Thoracic aorta (tissue), 2 donors: ENCODE data around the gene RASAL1. TPM values are rescaled to one million over a fixed set of nuclear protein-coding genes. Genes with fewer than 3 reads are reported as not detected.

Source experiments
- ATAC-seq: fragments of 150-250 bp; one replicate; pipeline ENCODE4 v1.8.0; 2017; ENCODE audit warnings: low read depth; ENCODE audit not compliant: insufficient number of reproducible peaks, low FRiP score
- DNase-seq: peaks from one replicate; pipeline ENCODE4 v3.0.0-alpha.2; 2020; ENCODE audit warnings: low spot score
- H3K27ac ChIP-seq, 2 donors: fragments of 200-600 bp; sonication (generic); 1 replicate in 1 of 2; 2 replicates in 1 of 2; pipeline ENCODE4 v1.5.1; 2016; ENCODE audit warnings: mild to moderate bottlenecking in 2 of 2, moderate library complexity in 2 of 2
- H3K27me3 ChIP-seq: fragments of 200-600 bp; sonication (generic); replicated peaks from 2 replicates; pipeline ENCODE4 v1.6.0; 2016; ENCODE audit warnings: mild to moderate bottlenecking; ENCODE audit not compliant: insufficient read depth
- H3K36me3 ChIP-seq: fragments of 200-600 bp; sonication (generic); one replicate; pipeline ENCODE4 v1.5.1; 2016
- H3K4me1 ChIP-seq, 2 donors: fragments of 200-600 bp; sonication (generic); 1 replicate in 1 of 2; 2 replicates in 1 of 2; pipeline versions ENCODE4 v1.5.1 to v1.6.0; 2016; ENCODE audit warnings: low read depth in 2 of 2, mild to moderate bottlenecking in 1 of 2; ENCODE audit not compliant: control insufficient read depth in 1 of 2
- H3K4me3 ChIP-seq: fragments of 200-600 bp; sonication (generic); 2 replicates; pipeline ENCODE4 v1.5.1; 2016; ENCODE audit warnings: mild to moderate bottlenecking
- H3K9me3 ChIP-seq: fragments of 200-600 bp; sonication (generic); 2 replicates; pipeline ENCODE4 v1.5.1; 2016
- total RNA-seq, 2 donors: library from RNA; depleted of rRNA; stranded (reverse); fragments of >200 nt; gene quantifications; one replicate each; pipeline versions ENCODE4 v1.1.0 to v1.2.3, GENCODE V29; 2016
- TF ChIP-seq, protein P1 (sequence below): fragments of 200-600 bp; sonication (generic); IDR thresholded peaks from one replicate; pipeline ENCODE4 v1.5.1; 2019; ENCODE audit warnings: antibody characterized with exemption

Gene RASAL1
- total RNA-seq, 2 donors from 2014 or later = 2.0 TPM; not detected in 1

DNA sequence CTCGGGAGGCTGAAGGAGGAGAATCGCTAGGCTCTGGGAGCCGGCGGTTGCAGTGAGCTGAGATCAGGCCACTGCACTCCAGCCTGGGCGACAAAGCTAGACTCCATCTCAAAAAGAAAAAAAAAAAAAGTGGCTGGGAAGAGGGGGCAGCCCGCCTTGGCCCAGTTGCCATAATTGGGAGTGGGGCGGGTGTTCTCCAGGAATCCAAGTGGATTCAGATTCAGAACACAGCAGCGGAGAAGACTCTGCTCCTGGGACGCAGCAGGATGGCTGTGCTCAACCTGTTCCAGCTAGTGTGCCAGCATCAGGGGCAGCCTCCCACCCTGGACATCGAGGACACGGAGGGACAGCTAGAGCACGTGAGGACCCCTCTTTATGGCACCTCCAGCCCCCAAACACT lies 19.5 kb upstream of the RASAL1 start:
- H3K36me3 ChIP-seq = peaks cover 22% of the 10 kb centered on the region
- H3K4me1 ChIP-seq = peaks cover 9 to 24% of the 10 kb centered on the region in 2 donors
- ATAC-seq (no peak), DNase-seq (no peak)
- TF ChIP-seq, protein P1, sequence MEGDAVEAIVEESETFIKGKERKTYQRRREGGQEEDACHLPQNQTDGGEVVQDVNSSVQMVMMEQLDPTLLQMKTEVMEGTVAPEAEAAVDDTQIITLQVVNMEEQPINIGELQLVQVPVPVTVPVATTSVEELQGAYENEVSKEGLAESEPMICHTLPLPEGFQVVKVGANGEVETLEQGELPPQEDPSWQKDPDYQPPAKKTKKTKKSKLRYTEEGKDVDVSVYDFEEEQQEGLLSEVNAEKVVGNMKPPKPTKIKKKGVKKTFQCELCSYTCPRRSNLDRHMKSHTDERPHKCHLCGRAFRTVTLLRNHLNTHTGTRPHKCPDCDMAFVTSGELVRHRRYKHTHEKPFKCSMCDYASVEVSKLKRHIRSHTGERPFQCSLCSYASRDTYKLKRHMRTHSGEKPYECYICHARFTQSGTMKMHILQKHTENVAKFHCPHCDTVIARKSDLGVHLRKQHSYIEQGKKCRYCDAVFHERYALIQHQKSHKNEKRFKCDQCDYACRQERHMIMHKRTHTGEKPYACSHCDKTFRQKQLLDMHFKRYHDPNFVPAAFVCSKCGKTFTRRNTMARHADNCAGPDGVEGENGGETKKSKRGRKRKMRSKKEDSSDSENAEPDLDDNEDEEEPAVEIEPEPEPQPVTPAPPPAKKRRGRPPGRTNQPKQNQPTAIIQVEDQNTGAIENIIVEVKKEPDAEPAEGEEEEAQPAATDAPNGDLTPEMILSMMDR = no peak
- no peaks in the 10 kb centered on the region for H3K9me3 ChIP-seq
- H3K4me3 ChIP-seq = no peak overlapping the region
- H3K27me3 ChIP-seq = no peaks in the 10 kb centered on the region
- no peak overlapping the region for H3K27ac ChIP-seq

DNA sequence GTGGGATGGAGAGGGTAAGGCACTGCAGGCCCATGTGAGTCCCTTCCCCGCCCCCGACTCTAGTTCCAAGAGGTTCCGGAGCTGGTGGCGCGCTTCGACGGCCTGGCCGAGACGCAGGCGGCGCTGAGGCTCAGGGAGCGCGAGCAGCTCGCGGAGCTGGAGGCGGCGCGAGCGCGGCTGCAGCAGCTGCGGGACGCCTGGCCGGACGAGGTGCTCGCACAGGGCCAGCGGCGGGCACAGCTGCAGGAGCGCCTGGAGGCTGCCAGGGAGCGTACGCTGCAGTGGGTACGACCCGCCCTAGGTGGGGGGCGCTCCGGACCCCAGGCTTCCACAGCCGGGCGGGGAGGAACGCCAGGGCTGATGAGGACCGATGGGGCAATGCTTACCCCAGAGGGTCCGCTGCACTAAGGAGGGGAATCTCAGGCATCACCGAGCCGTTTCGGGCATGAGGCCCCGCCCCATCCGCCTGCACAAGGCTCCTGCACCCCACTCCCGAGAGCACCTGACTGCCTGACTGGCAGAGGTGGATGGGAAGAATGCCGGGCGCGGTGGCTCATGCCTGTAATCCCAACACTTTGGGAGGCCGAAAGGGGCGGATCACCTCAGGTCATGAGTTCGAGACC lies 18.9 kb upstream of the RASAL1 start:
- no peak for ATAC-seq
- no peak for DNase-seq
- H3K4me3 ChIP-seq = peak overlapping the region; percentile 26

DNA sequence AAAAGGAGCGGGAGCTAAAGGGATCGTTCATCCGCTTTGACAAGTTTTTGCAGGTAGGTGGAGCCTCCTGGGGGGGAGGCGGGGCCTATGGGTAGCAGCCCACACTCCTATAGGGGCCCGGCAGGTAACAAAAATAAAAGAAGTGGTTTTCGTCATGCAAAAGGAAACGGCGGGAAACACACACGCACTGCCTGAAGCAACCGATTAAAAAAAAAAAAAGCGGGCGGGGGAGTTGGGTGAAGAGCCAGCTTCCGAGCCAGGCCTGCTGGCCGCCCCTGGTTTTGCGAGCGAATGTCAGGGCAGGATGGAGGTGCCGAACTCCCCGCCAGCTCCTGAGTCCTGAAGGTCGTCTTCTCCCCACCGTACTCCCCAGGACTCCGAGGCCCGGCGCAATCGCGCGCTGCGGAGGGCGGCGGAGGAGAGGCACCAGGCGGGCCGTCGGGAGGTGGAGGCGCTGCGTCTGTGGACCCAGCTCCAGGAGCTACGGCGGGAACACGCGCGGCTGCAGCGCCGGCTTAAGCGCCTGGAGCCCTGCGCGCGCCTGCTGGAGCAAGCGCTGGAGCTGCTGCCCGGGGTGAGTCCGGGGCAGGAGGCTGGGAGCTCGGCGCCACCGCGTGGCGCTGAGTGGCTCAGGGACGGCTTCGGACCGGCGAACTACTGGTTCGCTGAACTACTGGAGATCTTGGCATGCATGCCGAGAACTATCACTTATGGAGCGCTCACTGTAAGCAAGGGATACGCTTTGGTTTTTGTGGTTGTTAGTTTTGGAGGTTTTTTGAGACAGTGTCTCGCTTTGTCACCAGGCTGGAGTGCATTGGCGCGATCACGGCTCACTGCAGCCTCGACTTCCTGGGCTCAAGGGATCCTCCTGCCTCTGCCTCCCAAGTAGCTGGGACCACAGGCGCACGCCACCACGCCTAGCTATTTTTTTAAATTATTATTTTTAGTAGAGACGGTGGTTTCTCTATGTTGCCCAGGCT lies 17.6 kb upstream of the RASAL1 start:
- Histone ChIP-seq H3K27ac (no peak overlapping the region), H3K27me3 (no peaks in the 10 kb centered on the region), H3K9me3 (no peaks in the 10 kb centered on the region), H3K36me3 (peaks cover 4% of the 10 kb centered on the region), H3K4me3 (peak overlapping the region; percentile 72), H3K4me1 (peaks cover 9 to 28% of the 10 kb centered on the region in 2 donors)
- ATAC-seq (no peak), DNase-seq (no peak)
- TF ChIP-seq, protein P1 = peak; percentile 15

More for the DNA sequence above, 18.9 kb upstream of the RASAL1 start:
- no peak overlapping the region for H3K27ac ChIP-seq
- peaks cover 16% of the 10 kb centered on the region for H3K36me3 ChIP-seq
- TF ChIP-seq, protein P1 = no peak
- H3K27me3 ChIP-seq = no peaks in the 10 kb centered on the region
- peaks cover 9 to 28% of the 10 kb centered on the region in 2 donors for H3K4me1 ChIP-seq
- no peaks in the 10 kb centered on the region for H3K9me3 ChIP-seq

DNA sequence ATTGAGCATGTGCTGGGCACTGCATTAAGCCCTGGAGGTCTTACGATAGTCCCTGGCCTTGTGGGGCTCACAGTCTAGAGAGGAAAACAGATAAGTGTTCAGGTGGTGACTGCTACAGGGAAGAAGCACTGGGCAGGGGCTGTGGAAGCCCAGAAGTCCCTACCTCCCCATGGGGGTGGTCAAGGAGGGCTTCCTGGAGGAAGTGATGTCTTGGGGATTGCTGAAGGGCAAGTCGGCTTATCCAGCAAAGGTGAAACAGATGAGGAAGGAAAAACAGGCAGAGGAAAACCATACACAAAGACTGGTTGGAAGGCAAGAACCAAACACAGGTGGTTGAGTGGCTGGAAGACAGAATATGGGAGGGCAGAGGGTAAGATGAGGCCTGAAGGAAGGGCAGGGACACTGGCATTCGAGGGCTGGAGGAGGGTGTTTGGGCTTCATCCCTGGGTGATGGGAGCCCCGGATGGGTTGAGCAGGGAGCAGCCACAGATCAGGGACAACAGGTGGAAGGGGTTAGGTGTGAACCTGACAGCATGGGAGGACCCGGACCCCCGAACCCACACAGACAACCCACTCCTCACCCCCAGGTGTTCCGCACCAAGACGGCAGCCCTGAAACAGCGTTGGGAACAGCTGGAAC lies 16.8 kb upstream of the RASAL1 start:
- DNase-seq (no peak), ATAC-seq (no peak)
- no peaks in the 10 kb centered on the region for H3K27me3 ChIP-seq
- H3K9me3 ChIP-seq = no peaks in the 10 kb centered on the region
- no peak overlapping the region for H3K27ac ChIP-seq
- TF ChIP-seq, protein P1 = no peak
- H3K4me3 ChIP-seq = peak overlapping the region; percentile 72
- H3K4me1 ChIP-seq = peaks cover 9 to 28% of the 10 kb centered on the region in 2 donors
- no peaks in the 10 kb centered on the region for H3K36me3 ChIP-seq

DNA sequence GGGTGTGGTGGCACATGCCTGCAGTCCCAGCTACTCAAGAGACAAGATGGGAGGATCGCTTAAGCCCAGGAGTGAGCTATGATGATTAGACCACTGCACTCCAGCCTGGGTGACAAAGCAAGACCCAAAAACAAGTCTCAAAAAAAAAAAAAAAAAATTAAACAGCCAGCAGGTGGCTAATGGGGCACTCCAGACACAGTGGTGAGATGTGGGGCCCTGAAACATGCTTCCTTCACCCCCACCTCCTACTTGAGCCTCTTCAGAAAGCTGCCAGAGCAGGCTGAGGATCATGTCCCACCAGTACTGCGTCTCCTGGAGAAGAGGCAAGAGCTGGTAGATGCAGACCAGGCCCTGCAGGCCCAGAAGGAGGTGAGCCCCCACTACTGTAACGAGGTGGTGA lies 16.1 kb upstream of the RASAL1 start:
- peaks cover 3% of the 10 kb centered on the region for H3K9me3 ChIP-seq
- TF ChIP-seq, protein P1 = no peak
- H3K27me3 ChIP-seq = no peaks in the 10 kb centered on the region

More for the DNA sequence above, 16.1 kb upstream of the RASAL1 start:
- no peak overlapping the region for H3K27ac ChIP-seq
- DNase-seq = no peak
- no peaks in the 10 kb centered on the region for H3K36me3 ChIP-seq
- H3K4me1 ChIP-seq = peaks cover 9 to 28% of the 10 kb centered on the region in 2 donors
- H3K4me3 ChIP-seq = no peak overlapping the region
- ATAC-seq = no peak
